ENCODE measurements around the gene LRIT1. TPM values are rescaled to one million over a fixed set of nuclear protein-coding genes. Genes with fewer than 3 reads are reported as not detected.

The LRIT1 gene
- total RNA-seq, 1 experiment from 2014 or later = not detected

GRCh38 chr10:84290235-84290634, 48.9 kb upstream of the LRIT1 start:
- Histone ChIP-seq H3K79me2 (ENCODE audit: insufficient read depth, low read length) (no peaks in the 10 kb centered on the region), H3K4me2 (ENCODE audit: low read length) (no peak overlapping the region), H2AFZ (ENCODE audit: low read depth, low read length, poor library complexity, severe bottlenecking) (no peak overlapping the region), H3K27ac (ENCODE audit: low read depth, low read length) (no peak overlapping the region), H4K20me1 (ENCODE audit: insufficient read depth) (no peaks in the 10 kb centered on the region), H3K9ac (ENCODE audit: low read length) (no peak overlapping the region), H3K36me3 (ENCODE audit: control insufficient read depth in 1 of 2, insufficient read depth in 2 of 2, low read length in 2 of 2) (no peaks in the 10 kb centered on the region), H3K27me3 (ENCODE audit: insufficient read depth, low read length) (peaks cover 29% of the 10 kb centered on the region; the same call in 1 of the 2 replicates), H3K9me2 (ENCODE audit: insufficient read depth) (no peaks in the 10 kb centered on the region), H3K4me3 (replicated peaks in 1 of 2; ENCODE audit: low read depth in 1 of 2, low read length in 2 of 2) (no peak overlapping the region), H3K9me3 (ENCODE audit: control insufficient read depth in 1 of 2, insufficient read depth in 1 of 2, low read depth in 1 of 2, low read length in 2 of 2) (no peaks in the 10 kb centered on the region), H3K4me1 (ENCODE audit: control insufficient read depth in 1 of 2, insufficient read depth in 2 of 2, low read length in 2 of 2) (no peaks in the 10 kb centered on the region)
- intact Hi-C loops (cut with micrococcal nuclease) = no loop called here
- TF ChIP-seq ATF3 (IDR thresholded peaks at IDR 0.05) (no peak), SRF (IDR thresholded peaks at IDR 0.05; ENCODE audit: low read depth) (no peak), TCF7L2 (IDR thresholded peaks at IDR 0.05; ENCODE audit: borderline replicate concordance, extremely low read depth, insufficient read depth, insufficient read length) (no peak), ZNF274 (IDR thresholded peaks at IDR 0.05; ENCODE audit: low read depth, low read length) (no peak), EGR1 (IDR thresholded peaks at IDR 0.05; ENCODE audit: low read depth) (no peak), JUND (IDR thresholded peaks at IDR 0.05) (no peak), CBX3 (IDR thresholded peaks at IDR 0.05; ENCODE audit: low read depth) (no peak), SIN3A (IDR thresholded peaks at IDR 0.05; ENCODE audit: low read depth) (no peak), EZH2 (IDR thresholded peaks at IDR 0.05) (no peak), RAD21 (IDR thresholded peaks at IDR 0.05; ENCODE audit: low read depth) (no peak)
- TF ChIP-seq, protein P1, sequence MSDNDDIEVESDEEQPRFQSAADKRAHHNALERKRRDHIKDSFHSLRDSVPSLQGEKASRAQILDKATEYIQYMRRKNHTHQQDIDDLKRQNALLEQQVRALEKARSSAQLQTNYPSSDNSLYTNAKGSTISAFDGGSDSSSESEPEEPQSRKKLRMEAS (IDR thresholded peaks at IDR 0.05) = no peak
- TF ChIP-seq, protein P2, sequence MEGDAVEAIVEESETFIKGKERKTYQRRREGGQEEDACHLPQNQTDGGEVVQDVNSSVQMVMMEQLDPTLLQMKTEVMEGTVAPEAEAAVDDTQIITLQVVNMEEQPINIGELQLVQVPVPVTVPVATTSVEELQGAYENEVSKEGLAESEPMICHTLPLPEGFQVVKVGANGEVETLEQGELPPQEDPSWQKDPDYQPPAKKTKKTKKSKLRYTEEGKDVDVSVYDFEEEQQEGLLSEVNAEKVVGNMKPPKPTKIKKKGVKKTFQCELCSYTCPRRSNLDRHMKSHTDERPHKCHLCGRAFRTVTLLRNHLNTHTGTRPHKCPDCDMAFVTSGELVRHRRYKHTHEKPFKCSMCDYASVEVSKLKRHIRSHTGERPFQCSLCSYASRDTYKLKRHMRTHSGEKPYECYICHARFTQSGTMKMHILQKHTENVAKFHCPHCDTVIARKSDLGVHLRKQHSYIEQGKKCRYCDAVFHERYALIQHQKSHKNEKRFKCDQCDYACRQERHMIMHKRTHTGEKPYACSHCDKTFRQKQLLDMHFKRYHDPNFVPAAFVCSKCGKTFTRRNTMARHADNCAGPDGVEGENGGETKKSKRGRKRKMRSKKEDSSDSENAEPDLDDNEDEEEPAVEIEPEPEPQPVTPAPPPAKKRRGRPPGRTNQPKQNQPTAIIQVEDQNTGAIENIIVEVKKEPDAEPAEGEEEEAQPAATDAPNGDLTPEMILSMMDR (IDR thresholded peaks at IDR 0.05 in 2 of 3, conservative IDR thresholded peaks at IDR 0.05 in 1 of 3; ENCODE audit: borderline replicate concordance in 1 of 3, insufficient read depth in 1 of 3, low read depth in 2 of 3, low read length in 2 of 3) = no peak
- no TSS peak for BruUV-seq (replicated peaks)
- CTCF ChIA-PET = no interaction called here
- DNase-seq (ENCODE audit: low read depth, low spot score) (no peak), ATAC-seq (no peak)
- RAD21 ChIA-PET (ENCODE audit: low non-redundant PET in 1 of 2, low total read pairs in 2 of 2, uncharacterized antibody in 2 of 2, unreplicated experiment in 2 of 2) = no interaction called here
- POLR2A ChIA-PET = no interaction called here

All from HCT116 (cell line).